H9 (cell line): ENCODE data around the gene IPO9. TPM values are rescaled to one million over a fixed set of nuclear protein-coding genes. Genes with fewer than 3 reads are reported as not detected.

Experiments used
- DNase-seq: peaks from one replicate; pipeline ENCODE4 v3.0.0-alpha.2; 2017
- H2AFZ ChIP-seq: one replicate; pipeline ENCODE4 v1.6.1; 2013; ENCODE audit warnings: mild to moderate bottlenecking, low read length, control low read depth, moderate library complexity
- H2AK5ac ChIP-seq: 2 replicates; pipeline ENCODE4 v1.6.1; 2013; ENCODE audit warnings: low read length, control low read depth, mixed read lengths; ENCODE audit not compliant: insufficient read length
- H2BK120ac ChIP-seq: one replicate; pipeline ENCODE4 v1.6.1; 2013; ENCODE audit warnings: low read depth, mild to moderate bottlenecking, low read length, control low read depth, inconsistent platforms; ENCODE audit not compliant: poor library complexity, severe bottlenecking
- H2BK12ac ChIP-seq: 2 replicates; pipeline ENCODE4 v1.6.1; 2013; ENCODE audit warnings: low read length, control low read depth, mixed read lengths, low read depth; ENCODE audit not compliant: insufficient read length
- H2BK15ac ChIP-seq: 2 replicates; pipeline ENCODE4 v1.6.1; 2013; ENCODE audit warnings: low read depth, low read length, control low read depth
- H2BK20ac ChIP-seq: one replicate; pipeline ENCODE4 v1.6.1; 2013; ENCODE audit warnings: low read depth, mild to moderate bottlenecking, low read length, control low read depth, inconsistent platforms; ENCODE audit not compliant: poor library complexity, severe bottlenecking
- H2BK5ac ChIP-seq: 2 replicates; pipeline ENCODE4 v1.6.1; 2013; ENCODE audit warnings: low read length, control low read depth, mixed read lengths; ENCODE audit not compliant: insufficient read length
- H3K14ac ChIP-seq: 2 replicates; pipeline ENCODE4 v1.6.1; 2013; ENCODE audit warnings: low read length, control low read depth; ENCODE audit not compliant: insufficient read depth
- H3K18ac ChIP-seq: 2 replicates; pipeline ENCODE4 v1.6.1; 2013; ENCODE audit warnings: low read depth, mild to moderate bottlenecking, mixed read lengths, low read length, control low read depth; ENCODE audit not compliant: insufficient read length
- H3K23ac ChIP-seq: 2 replicates; pipeline ENCODE4 v1.6.1; 2013; ENCODE audit warnings: low read length, control low read depth, mixed read lengths, low read depth; ENCODE audit not compliant: insufficient read length
- H3K23me2 ChIP-seq: 2 replicates; pipeline ENCODE4 v1.6.1; 2013; ENCODE audit warnings: low read depth, mild to moderate bottlenecking, mixed read lengths, low read length, control low read depth; ENCODE audit not compliant: insufficient read length, poor library complexity, severe bottlenecking
- H3K27ac ChIP-seq: 2 replicates; pipeline ENCODE4 v1.5.1; 2013; ENCODE audit warnings: low read length, control low read depth, mixed read lengths, low read depth; ENCODE audit not compliant: insufficient read length
- H3K27me3 ChIP-seq: 2 replicates; pipeline ENCODE4 v1.6.1; 2013; ENCODE audit warnings: low read length, control low read depth, inconsistent platforms; ENCODE audit not compliant: insufficient read depth
- H3K4ac ChIP-seq: 2 replicates; pipeline ENCODE4 v1.6.1; 2013; ENCODE audit warnings: low read depth, mild to moderate bottlenecking, control low read depth, inconsistent platforms, low read length, moderate library complexity
- H3K4me1 ChIP-seq: 2 replicates; pipeline ENCODE4 v1.6.1; 2013; ENCODE audit warnings: low read length, control low read depth, inconsistent platforms; ENCODE audit not compliant: insufficient read depth
- H3K4me2 ChIP-seq: 2 replicates; pipeline ENCODE4 v1.6.1; 2013; ENCODE audit warnings: low read length, control low read depth, mixed read lengths; ENCODE audit not compliant: insufficient read length, insufficient read depth
- H3K56ac ChIP-seq: 2 replicates; pipeline ENCODE4 v1.6.1; 2013; ENCODE audit warnings: low read depth, mild to moderate bottlenecking, mixed read lengths, low read length, control low read depth; ENCODE audit not compliant: insufficient read length
- H3K79me1 ChIP-seq: 2 replicates; pipeline ENCODE4 v1.6.1; 2013; ENCODE audit warnings: low read depth, mild to moderate bottlenecking, moderate library complexity, low read length, control low read depth, inconsistent platforms; ENCODE audit not compliant: insufficient read depth, poor library complexity, severe bottlenecking
- H3K79me2 ChIP-seq: 2 replicates; pipeline ENCODE4 v1.6.1; 2013; ENCODE audit warnings: low read length, control low read depth, inconsistent platforms; ENCODE audit not compliant: insufficient read depth
- H3K9ac ChIP-seq: 2 replicates; pipeline ENCODE4 v1.6.1; 2013; ENCODE audit warnings: low read length, control low read depth, mixed read lengths; ENCODE audit not compliant: insufficient read length; ENCODE audit errors: extremely low read depth
- H3K9me3 ChIP-seq: one replicate; pipeline ENCODE4 v1.6.1; 2013; ENCODE audit warnings: low read depth, low read length, inconsistent platforms; ENCODE audit not compliant: control insufficient read depth
- H3T11ph ChIP-seq: one replicate; pipeline ENCODE4 v1.6.1; 2013; ENCODE audit warnings: mild to moderate bottlenecking, low read length, control low read depth, inconsistent platforms
- H4K20me1 ChIP-seq: one replicate; pipeline ENCODE4 v1.6.1; 2013; ENCODE audit not compliant: control insufficient read depth, insufficient read length, insufficient read depth
- H4K5ac ChIP-seq: 2 replicates; pipeline ENCODE4 v1.6.1; 2013; ENCODE audit warnings: low read depth, mild to moderate bottlenecking, mixed read lengths, low read length, control low read depth; ENCODE audit not compliant: insufficient read length
- H4K8ac ChIP-seq: replicated peaks from 2 replicates; pipeline ENCODE4 v1.6.1; 2013; ENCODE audit warnings: low read length, control low read depth, mixed read lengths, low read depth; ENCODE audit not compliant: insufficient read length
- H4K91ac ChIP-seq: 2 replicates; pipeline ENCODE4 v1.6.1; 2013; ENCODE audit warnings: low read depth, mild to moderate bottlenecking, moderate library complexity, mixed read lengths, low read length, control low read depth; ENCODE audit not compliant: insufficient read length
- H3K27ac Mint-ChIP-seq, 3 experiments: 2 replicates in 2 of 3; 3 replicates in 1 of 3; pipeline ENCODE4 v1.8.0; 2020 to 2021; ENCODE audit warnings: mixed read lengths in 3 of 3, mild to moderate bottlenecking in 1 of 3, moderate library complexity in 1 of 3
- H3K27me3 Mint-ChIP-seq: 2 replicates; pipeline ENCODE4 v1.8.0; 2021; ENCODE audit warnings: low read depth, mild to moderate bottlenecking, moderate library complexity, mixed read lengths
- H3K36me3 Mint-ChIP-seq, 3 experiments: 2 replicates in 2 of 3; 3 replicates in 1 of 3; pipeline ENCODE4 v1.8.0; 2020 to 2021; ENCODE audit warnings: low read depth in 3 of 3, mixed read lengths in 3 of 3; ENCODE audit not compliant: insufficient read depth in 1 of 3
- H3K4me1 Mint-ChIP-seq, 2 experiments: 2 replicates each; pipeline ENCODE4 v1.8.0; 2020; ENCODE audit warnings: mixed read lengths in 2 of 2
- H3K4me3 Mint-ChIP-seq, 2 experiments: 2 replicates in 1 of 2; 3 replicates in 1 of 2; pipeline ENCODE4 v1.8.0; 2020 to 2021; ENCODE audit warnings: mild to moderate bottlenecking in 2 of 2, mixed read lengths in 2 of 2, moderate library complexity in 1 of 2
- H3K9me3 Mint-ChIP-seq, 2 experiments: 2 replicates in 1 of 2; 3 replicates in 1 of 2; pipeline ENCODE4 v1.8.0; 2020; ENCODE audit warnings: mild to moderate bottlenecking in 2 of 2, mixed read lengths in 2 of 2, moderate library complexity in 1 of 2
- WGBS: extraction: QIAGEN DNeasy Blood & Tissue Kit; methylation state at CpG from one replicate; pipeline ENCODE4 v1.1.7; 2013; ENCODE audit warnings: missing lambda C conversion rate, low lambda C conversion rate, mixed read lengths; ENCODE audit not compliant: insufficient read length; ENCODE audit errors: extremely low coverage; 5-methylcytosine and 5-hydroxymethylcytosine counted together
- total RNA-seq: library from RNA; stranded (reverse); gene quantifications from 2 replicates; pipeline ENCODE4 v1.2.1, GENCODE V29; 2021
- TF ChIP-seq, protein P1 (sequence below): fragments of 200-600 bp; sonication (generic); conservative IDR thresholded peaks from 3 replicates; pipeline ENCODE4 v1.8.0; 2021; ENCODE audit warnings: antibody characterized with exemption, mild to moderate bottlenecking

IPO9 gene
- total RNA-seq, 1 experiment from 2014 or later = 104 TPM

DNA sequence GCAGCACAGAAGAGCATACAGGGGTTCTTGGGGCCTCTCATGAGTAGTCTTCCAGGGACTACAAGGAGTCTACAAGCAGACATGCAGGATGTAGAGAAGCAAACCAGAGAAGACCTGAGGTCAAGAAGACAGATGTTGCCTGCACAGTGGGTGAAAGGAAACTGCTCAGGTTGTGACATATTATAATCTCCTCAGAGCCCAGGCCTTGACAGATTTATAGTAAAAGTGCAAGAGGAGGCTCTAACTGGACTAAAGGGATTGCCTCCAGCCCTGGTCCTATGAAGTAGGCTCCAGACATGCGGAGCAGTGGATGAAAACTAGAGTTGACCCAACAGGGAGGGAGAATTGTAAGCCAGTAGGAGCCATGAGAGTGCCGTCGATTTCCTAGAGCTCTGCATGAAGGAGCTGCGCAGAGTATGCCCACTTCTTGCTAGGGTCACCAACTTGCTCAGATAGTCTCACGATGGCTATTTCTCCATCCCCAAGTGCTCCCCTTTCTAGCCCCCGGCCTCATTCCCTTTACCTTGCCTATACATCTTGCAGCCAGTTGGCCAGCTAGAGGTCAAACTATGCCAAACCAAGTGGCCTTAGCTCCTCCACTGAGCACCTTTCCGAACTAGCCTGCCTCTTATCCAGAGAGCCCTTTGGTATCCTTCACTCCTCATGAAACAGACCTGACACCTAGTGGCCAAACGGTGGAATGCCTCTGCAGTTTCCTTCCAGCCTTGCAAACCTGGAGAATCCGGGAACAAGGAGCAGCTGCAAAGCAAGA, 36.2 kb upstream of the IPO9 start:
- Histone ChIP-seq H4K91ac (no peak overlapping the region), H3T11ph (no peak overlapping the region), H3K56ac (no peak overlapping the region), H2BK20ac (no peak overlapping the region), H3K79me2 (no peaks in the 10 kb centered on the region; the same call in 1 of the 2 replicates), H4K20me1 (no peaks in the 10 kb centered on the region), H3K4me2 (no peak overlapping the region), H2AFZ (no peak overlapping the region), H3K79me1 (no peaks in the 10 kb centered on the region), H3K9ac (no peak overlapping the region), H3K23ac (no peak overlapping the region), H3K14ac (no peak overlapping the region), H3K27ac (no peak overlapping the region), H4K5ac (no peak overlapping the region), H2BK12ac (no peak overlapping the region), H3K9me3 (no peaks in the 10 kb centered on the region), H3K4me1 (no peaks in the 10 kb centered on the region), H4K8ac (no peak overlapping the region), H3K18ac (no peak overlapping the region), H2BK5ac (no peak overlapping the region), H2BK120ac (no peak overlapping the region), H3K27me3 (no peaks in the 10 kb centered on the region), H2BK15ac (no peak overlapping the region), H2AK5ac (no peak overlapping the region), H3K4ac (no peak overlapping the region), H3K23me2 (no peaks in the 10 kb centered on the region)
- H3K27ac Mint-ChIP-seq = peak overlapping the region in 1 of 3 experiments; percentile 48; a peak in 4 of 7 replicates
- peak; percentile 86 for DNase-seq
- peaks cover 45 to 73% (median 69%) of the 10 kb centered on the region in 3 experiments for H3K36me3 Mint-ChIP-seq
- no peaks in the 10 kb centered on the region for H3K27me3 Mint-ChIP-seq
- no peak overlapping the region for H3K4me3 Mint-ChIP-seq
- no peaks in the 10 kb centered on the region; a peak in 1 of 4 replicates for H3K4me1 Mint-ChIP-seq
- H3K9me3 Mint-ChIP-seq = no peaks in the 10 kb centered on the region
- no CpG with 5 or more reads among the region's 9 CpGs for WGBS
- TF ChIP-seq, protein P1, sequence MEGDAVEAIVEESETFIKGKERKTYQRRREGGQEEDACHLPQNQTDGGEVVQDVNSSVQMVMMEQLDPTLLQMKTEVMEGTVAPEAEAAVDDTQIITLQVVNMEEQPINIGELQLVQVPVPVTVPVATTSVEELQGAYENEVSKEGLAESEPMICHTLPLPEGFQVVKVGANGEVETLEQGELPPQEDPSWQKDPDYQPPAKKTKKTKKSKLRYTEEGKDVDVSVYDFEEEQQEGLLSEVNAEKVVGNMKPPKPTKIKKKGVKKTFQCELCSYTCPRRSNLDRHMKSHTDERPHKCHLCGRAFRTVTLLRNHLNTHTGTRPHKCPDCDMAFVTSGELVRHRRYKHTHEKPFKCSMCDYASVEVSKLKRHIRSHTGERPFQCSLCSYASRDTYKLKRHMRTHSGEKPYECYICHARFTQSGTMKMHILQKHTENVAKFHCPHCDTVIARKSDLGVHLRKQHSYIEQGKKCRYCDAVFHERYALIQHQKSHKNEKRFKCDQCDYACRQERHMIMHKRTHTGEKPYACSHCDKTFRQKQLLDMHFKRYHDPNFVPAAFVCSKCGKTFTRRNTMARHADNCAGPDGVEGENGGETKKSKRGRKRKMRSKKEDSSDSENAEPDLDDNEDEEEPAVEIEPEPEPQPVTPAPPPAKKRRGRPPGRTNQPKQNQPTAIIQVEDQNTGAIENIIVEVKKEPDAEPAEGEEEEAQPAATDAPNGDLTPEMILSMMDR = peak; percentile 95
